HG03060 (cell line): ENCODE measurements around the gene CP.

Experiments
- ATAC-seq: cut with Tn5 transposase; IDR thresholded peaks from one replicate; pipeline ENCODE4 v1.9.1; 2021; ENCODE audit warnings: low read depth, moderate number of reproducible peaks; ENCODE audit not compliant: unreplicated experiment

CP gene

DNA sequence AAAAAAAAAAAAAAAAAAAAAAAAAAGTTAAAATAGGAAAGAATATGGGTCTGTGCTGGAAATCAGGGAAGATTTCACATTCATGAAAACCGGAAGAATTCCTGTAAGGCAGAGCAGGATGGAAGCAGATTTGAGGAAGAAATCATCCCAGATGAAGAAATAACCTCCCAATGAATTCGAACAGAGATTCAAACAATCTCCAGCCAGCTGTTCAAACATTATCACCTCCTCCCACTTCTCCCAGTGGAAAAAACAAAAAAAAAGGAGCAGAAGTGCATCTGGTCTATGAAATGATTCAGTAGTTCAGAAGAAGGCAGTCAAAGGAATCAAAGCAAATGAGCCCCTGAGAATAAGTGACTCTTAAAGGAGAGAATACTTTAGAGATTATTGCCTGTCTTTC lies 33.1 kb downstream of the CP start:
- ATAC-seq = no peak

DNA sequence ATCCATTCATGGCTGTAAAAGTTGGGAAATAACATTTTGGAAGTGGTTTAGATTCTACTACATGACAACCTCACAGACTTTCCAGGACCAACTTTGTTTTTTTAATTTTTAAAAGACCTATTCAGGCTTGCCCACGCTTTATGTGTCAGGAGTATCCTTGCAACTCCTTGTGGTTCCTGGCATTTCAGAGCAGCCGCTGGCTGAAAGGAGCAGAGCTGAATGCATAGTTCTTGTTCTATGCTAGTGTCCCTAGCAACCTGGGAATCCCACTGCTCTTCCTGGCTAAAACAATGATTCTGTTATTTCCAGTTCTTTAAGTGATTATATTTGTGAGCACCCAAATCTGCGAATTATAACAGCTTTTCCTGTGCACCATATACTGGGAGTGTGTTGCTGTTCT lies 34.9 kb downstream of the CP start:
- ATAC-seq = no peak

DNA sequence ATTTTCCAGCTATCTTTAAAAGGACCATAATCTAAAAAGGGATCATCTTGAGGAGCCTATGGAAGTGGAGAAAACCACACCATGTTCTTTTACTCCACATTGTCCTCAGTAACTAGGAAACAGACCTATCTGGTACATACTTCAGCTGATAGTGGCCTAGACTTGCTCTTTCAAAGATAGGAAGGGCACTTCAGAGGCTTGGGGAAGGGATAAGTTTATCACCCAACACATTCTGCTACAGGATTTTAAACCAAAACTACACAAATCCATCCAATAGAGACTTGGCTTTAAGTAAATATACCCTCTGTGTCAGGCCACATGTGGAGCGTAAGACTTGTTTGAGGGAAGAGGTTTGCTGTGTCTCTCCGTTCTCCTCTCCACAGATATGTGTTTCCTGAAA lies 35.4 kb downstream of the CP start:
- ATAC-seq = no peak

DNA sequence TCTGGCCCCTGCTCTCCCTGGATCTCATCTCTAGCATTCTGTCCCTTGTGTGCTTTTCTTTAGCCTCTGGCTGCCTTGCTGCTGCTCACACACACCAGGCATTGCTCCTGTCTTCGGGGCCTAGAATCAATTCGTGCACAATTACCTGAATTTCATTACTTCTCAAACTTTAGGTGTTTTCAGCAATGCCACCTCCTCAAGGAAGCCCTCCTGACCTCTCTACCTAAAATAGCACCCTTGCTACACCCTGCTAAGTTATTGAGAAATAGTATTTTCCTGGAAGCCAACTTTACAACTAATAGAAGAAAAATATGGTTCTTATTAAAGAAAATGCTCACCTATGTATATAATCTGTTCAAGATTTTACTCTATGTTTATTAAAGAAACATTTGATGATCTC lies 40.4 kb downstream of the CP start:
- no peak for ATAC-seq

DNA sequence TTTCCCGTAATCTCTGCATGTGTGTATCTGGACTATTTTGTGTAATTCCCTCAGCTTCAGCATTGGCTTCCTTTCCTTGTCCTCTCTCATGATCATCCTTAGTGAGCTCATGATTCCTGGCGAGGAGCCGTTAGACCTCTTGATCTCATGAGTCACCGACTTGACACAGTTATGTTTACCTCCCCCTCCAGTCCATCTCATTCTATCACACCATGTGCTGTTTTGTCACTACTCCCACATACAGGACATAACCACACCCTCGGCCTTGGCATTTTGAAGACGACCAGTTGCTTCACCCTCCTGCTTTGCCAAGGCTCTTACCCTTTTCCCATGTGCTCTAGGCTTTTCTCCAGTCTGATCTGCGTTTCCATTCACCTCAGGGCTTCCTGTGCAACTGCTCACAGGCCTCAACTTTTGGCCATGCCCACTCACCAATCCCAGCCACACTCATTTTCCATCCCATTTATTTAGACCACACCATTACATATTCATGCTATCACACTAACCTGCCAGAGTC lies 41.5 kb downstream of the CP start:
- no peak for ATAC-seq

DNA sequence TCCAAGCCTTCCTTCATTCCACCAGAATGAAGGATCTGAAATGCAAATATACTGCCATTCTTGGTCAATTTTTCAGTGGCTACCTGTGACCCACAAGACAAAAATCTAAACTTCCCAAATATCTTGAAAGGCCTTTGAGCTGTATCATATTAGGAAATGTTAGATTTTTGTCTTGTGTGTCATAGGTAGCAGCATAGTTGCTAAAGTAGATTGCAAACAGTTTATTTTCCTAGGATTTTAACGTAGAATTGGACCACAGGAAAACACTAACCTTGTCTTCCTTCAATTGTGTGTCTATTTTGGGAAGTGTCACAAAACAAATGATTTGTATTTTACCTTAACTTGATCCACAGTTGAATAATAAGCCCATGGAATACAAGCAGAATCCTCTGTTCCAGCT lies 42.4 kb downstream of the CP start:
- no peak for ATAC-seq

DNA sequence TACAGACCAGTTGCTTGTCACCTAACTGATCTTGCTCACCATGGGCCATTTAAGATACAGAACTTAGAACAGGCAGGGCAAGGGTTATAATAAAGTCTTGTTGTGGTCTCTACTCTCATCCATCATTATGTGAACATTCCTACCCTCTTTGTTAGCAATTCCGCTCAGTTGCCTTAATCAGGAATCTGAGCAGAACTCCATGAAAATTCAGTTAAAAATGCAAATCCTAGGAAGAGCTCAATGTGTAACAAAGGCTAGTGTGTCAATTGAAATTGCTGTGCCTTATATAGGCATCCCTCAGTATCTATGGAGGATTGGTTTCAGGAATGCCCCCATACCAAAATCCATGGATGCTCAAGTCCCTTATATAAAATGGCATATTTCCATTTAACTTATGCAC lies 44.5 kb downstream of the CP start:
- no peak for ATAC-seq

DNA sequence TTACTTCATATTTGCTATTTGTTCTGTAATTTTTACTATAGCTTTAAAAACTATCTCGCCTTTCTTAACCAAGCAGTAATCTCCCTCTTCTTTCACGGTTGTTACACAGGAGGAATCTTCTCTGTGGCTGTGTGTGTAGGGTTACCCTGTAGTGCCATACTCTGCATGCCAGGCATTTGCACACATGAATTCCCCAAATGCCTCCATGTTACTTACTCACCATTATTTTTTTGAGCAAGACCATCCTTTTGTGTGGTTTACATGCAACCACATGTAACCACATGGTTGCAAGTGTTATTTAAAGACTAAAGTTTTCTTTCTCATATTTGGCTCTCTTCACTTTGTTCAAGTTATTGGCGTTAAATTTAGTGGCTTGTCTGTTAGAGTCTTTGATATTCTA lies 46.7 kb downstream of the CP start:
- ATAC-seq = peak; percentile 97

DNA sequence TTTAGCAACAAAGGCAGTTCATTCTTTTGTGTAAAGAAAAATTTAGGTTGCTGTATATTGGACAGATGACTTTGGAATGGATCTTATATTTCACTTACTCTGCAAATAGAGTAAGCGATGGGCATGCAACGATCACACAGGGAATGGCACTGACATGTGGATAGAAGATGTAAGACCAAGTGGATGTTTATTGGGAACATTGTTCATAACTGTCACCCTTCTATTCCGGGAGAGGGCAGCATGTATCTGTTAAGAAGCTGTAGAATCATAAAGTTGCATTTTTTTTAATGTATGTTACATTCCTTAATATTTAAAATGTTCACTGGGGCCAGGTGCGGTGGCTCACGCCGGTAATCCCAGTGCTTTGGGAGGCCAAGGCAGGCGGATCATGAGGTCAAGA lies 51.0 kb downstream of the CP start:
- no peak for ATAC-seq

DNA sequence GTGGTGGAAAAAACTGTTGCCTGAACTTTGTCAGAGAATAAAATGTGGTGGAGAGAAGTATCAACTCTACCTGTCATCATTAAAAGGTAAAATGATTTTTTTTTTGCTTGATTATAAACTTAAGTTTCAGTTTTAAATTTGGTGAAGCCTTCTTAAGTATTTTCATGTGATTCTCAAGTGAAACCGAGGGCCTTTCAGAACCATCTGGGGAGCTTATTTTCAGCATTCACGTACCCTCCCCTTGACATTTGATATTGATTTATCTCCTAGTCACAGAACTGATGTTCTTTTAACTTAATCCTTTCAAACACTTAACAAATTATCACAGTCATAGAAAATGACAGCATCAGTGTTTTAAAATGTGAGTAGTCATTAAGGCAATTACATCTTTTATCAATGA lies 53.7 kb downstream of the CP start:
- no peak for ATAC-seq

DNA sequence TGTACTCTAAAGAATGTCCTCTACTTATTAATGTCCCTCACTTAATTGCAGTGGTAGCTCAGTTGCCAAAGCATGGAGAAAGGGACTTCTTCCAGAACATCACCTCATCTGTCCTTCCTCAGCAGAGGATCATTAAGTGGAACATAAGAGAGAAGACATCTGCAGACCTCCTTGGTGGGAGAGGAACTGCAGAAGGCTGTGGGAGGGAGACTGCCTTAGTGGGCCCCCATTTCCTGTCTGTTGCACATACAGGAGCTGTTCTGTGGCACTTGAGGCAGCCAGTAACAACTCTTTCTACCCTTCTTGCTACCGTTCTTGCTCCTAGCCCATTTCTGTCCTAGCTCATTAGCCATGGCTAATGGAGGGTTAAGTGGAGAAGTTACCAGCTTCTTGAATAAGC lies 58.6 kb downstream of the CP start:
- ATAC-seq = no peak

DNA sequence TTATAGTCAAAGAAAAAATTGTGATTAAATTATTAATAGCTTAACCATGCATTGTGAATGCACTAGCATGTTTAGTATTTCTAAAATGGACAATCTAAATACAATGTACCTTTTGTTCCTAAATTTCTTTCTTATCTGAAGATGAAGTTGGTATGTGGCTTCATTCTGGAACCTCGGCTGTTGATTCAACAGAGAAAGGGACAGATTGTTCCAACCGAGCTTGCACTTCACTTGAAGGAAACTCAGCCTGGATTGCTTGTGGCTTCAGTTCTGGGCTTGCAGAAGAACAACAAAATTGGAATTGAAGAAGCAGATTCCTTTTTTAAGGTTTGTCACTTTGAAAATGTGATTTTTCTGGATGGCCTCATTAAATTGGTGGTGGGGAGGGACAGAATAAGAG lies 59.6 kb downstream of the CP start:
- no peak for ATAC-seq

DNA sequence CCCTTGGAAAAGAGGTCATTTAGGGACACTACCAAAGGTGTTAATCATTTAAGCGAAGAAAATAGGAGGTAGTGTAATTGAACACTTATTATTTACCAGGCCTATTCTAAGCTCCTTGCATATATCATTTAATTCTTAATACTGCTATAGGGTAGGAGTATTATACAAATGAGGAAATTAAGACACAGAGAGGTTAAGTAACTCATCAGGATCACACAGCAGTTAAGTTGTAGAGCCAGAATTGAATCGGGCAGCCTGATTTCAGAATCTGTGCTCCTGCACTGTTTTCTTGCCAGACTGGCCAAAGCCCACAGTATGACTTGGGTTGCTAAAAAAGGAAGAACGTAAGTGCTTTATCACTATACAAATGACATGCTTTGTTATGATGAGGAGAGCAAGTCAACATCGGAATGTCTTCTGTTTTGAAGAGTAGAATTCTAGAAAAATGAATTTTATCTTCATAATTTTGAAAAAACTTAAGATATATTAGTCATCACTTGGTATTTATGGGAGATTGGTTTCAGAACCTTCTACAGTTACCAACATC lies 60.8 kb downstream of the CP start:
- no peak for ATAC-seq

DNA sequence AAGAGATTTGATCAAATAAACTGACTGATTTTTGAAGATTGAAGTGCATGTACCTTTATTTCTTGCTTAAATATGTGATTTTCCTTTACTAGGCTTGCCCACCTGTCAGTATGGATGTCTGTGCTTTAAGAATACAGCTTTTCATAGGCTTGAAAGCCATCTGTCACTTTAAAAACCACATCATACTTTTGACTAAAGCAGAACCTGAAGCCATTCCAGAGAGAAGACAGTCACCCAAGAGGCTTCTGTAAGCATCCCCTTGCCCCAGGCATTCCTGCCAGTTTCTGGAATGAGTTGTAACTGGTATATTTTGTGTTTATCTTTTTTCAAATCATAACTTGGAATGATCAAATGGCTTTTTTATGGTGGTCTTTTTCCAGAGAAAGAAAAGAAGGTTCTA lies 68.2 kb downstream of the CP start:
- ATAC-seq = no peak

DNA sequence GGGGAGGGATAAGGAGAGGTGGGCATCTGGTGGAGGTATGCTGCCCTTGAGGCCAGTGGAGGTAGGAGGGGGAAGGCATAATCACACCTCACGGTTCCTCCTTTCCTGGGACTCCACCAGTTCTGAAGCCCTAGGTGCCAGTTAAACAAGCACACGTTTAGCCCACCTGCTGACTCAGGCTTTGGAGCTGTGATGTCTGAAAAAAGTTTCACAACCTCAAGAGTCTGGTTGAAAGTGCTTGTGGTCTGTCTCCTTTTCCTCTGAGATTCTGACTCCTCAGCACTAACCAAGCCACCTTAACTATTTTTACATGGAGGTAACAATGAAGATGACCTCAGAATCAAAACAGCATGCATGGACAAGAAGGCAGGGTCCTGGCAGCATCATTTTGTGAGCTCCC lies 69.2 kb downstream of the CP start:
- ATAC-seq = peak; percentile 89

DNA sequence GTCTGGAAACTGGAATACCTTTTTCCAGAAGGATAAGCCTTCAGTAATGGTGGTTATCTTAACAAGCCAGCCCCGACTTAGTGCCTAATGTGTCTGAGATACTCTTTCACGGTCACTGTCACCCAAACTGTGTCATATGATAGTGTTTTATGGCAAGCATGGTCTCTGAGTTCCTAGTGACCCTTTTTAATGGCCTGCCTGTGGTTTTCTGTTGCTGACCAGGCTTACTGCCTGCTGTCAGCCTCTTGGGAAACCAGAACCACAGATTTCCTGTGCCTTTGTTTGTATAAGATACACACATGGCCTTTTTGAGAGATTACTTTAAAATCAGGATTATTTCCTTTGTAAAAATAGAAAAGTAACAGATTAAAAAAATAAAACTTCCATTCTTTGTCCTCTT lies 69.8 kb downstream of the CP start:
- ATAC-seq = no peak

DNA sequence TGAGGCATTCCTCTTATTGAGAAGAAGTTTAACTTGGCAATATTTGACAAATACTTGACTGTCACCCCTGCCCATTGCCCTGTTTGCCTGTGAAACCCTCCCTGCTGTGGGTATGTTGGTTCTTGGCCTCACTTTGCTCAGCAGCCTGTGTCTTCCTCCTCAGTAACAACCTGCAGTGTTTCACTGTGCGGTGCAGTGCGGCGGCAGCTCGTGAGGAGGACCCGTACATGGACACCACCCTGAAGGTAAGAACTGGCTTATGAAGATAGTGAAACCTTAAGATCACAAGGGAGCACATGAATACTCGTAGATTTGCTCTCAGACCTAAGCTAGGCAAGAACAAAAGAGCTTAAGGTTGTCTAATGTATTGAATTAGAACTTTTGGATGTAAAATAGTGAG lies 71.2 kb downstream of the CP start:
- ATAC-seq = no peak

DNA sequence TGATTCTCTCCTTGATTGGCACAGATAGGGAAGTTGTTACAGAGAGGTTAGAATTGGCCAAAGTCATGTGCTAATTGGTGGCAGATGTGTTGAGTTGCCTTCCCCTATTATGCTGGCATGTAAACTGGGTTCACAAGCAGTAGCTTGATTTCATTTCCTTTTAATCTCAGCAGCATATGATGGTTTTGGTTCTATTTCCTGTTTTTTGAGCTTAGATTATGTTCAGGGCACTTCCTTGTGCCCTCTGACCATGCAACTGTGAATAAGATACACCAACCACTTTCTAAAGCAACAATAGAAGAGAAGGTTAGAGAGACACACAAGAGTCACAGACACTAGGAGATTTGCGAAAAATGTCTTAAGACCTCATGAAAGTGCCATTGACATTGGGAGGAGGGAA lies 75.7 kb downstream of the CP start:
- ATAC-seq = peak; percentile 81

DNA sequence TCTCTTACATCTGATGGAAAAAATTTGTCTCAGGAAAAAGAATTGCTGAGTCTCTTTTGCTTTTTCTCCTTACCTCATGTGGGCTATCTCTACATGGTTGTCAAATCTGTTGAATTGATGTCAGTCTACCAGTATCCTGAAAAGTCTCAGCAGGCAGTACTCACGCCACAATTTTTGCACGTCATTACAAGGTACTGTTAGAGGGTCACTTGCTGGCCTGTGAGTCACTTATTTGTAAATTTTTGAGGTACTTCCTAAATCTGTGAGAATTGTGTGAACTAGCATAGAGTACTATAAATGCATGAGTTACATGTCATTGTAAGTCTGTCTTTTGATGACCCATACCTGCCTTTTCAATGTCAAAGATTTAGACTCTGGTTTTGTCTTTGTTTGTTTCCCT lies 76.3 kb downstream of the CP start:
- ATAC-seq = no peak

DNA sequence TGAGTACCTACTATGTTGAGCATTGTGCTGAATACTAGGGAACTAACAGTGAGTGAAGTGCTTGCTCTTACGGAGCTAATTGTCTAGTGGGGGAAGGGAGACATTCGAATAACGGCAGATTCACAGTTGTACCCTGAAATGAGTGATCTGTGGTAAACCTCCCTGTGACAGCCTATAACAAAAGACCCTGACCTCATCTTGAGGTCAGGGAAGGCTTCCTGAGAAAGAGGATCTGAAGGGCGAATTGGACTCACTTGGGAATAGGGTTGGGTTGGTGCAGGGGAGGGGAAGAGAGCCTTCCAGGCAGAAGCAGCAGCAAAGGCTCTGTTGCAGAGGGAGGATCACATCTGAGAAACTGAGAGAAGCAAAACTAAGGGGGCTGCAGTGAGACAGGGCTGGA lies 78.9 kb downstream of the CP start:
- no peak for ATAC-seq

DNA sequence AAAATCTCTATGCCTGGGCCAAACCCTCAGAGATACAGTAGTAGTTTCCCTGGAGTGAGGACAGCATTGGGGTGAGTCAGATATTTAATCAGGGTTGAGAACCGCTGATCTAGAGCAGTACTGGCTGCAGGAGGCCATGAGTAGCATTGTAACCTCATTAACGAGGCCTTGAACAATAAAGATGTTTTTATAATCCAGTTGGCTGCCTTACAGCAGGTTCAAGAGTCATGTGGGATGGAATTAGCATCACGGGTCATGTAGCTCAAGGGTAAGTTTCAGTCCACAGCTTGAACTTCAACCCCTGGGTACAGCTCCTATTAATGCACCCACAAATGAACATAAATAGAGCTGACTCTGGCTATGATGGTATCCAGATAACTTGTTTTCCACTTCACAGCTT lies 87.1 kb downstream of the CP start:
- ATAC-seq = no peak

DNA sequence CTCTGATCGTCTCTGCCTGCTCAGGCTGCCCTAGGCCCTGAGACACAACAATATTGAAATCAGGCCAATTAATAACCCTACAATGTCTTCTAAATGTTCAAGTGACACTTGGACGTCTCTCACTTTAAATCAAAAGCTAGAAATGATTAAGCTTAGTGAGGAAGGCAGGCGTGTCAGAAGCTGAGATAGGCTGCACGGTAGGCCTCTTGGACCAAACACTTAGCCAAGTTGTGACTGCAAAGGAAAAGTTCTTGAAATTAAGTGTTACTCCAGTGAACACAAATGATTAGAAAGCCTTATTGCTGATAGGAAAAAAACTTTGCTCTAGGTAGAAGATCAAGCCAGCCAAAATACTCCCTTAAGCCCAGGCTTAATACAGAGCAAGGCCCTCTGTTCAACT lies 90.0 kb downstream of the CP start:
- no peak for ATAC-seq
